Measurements from ENCODE around the gene IL1RAPL1. TPM values are rescaled to one million over a fixed set of nuclear protein-coding genes. Genes with fewer than 3 reads are reported as not detected.

IL1RAPL1 gene
- total RNA-seq, 1 experiment from 2014 or later = not detected

GRCh38 chrX:28638775-28639174, 51.5 kb downstream of the IL1RAPL1 start:
- DNase-seq (ENCODE audit: unreplicated experiment) = no peak
- Mint-ChIP-seq H3K4me1 (ENCODE audit: insufficient read depth, unreplicated experiment) (no peaks in the 10 kb centered on the region), H3K27ac (ENCODE audit: low read depth, unreplicated experiment) (no peak overlapping the region), H3K4me3 (ENCODE audit: unreplicated experiment) (no peak overlapping the region), H3K27me3 (ENCODE audit: insufficient read depth, unreplicated experiment) (no peaks in the 10 kb centered on the region), H3K9me3 (ENCODE audit: unreplicated experiment) (peaks cover 7% of the 10 kb centered on the region), H3K36me3 (ENCODE audit: insufficient read depth, unreplicated experiment) (no peaks in the 10 kb centered on the region)
- POLR2A ChIA-PET = no interaction called here
- TF ChIP-seq CTCF (IDR thresholded peaks at IDR 0.05; ENCODE audit: unreplicated experiment) = no peak
- no TSS peak for BruUV-seq (replicated peaks)
- CTCF ChIA-PET = interaction anchor here (0.6 kb wide), 1 partner anchor 14 kb away, joined by 4 read pairs; no protein-coding TSS in a partner anchor
- intact Hi-C loops (cut with micrococcal nuclease) = no loop called here

GRCh38 chrX:28639451-28639850, 52.2 kb downstream of the IL1RAPL1 start:
- Mint-ChIP-seq H3K27ac (ENCODE audit: low read depth, unreplicated experiment) (no peak overlapping the region), H3K36me3 (ENCODE audit: insufficient read depth, unreplicated experiment) (no peaks in the 10 kb centered on the region), H3K9me3 (ENCODE audit: unreplicated experiment) (peaks cover 7% of the 10 kb centered on the region), H3K27me3 (ENCODE audit: insufficient read depth, unreplicated experiment) (no peaks in the 10 kb centered on the region), H3K4me3 (ENCODE audit: unreplicated experiment) (no peak overlapping the region), H3K4me1 (ENCODE audit: insufficient read depth, unreplicated experiment) (no peaks in the 10 kb centered on the region)
- BruUV-seq (replicated peaks) = no TSS peak
- CTCF ChIA-PET = interaction anchor here (0.6 kb wide), 1 partner anchor 13 kb away, joined by 4 read pairs; no protein-coding TSS in a partner anchor
- POLR2A ChIA-PET = no interaction called here
- intact Hi-C loops (cut with micrococcal nuclease) = no loop called here
- no peak for TF ChIP-seq CTCF (IDR thresholded peaks at IDR 0.05; ENCODE audit: unreplicated experiment)
- DNase-seq (ENCODE audit: unreplicated experiment) = no peak

- no TSS peak for BruUV-seq (replicated peaks)
- intact Hi-C loops (cut with micrococcal nuclease) = no loop called here
- no peaks in the 10 kb centered on the region for H3K36me3 Mint-ChIP-seq (ENCODE audit: insufficient read depth, unreplicated experiment)
- no peaks in the 10 kb centered on the region for H3K4me1 Mint-ChIP-seq (ENCODE audit: insufficient read depth, unreplicated experiment)
- POLR2A ChIA-PET = no interaction called here
- peak; percentile 3 for DNase-seq (ENCODE audit: unreplicated experiment)
- H3K27ac Mint-ChIP-seq (ENCODE audit: low read depth, unreplicated experiment) = no peak overlapping the region
- H3K27me3 Mint-ChIP-seq (ENCODE audit: insufficient read depth, unreplicated experiment) = no peaks in the 10 kb centered on the region
- peaks cover 5% of the 10 kb centered on the region for H3K9me3 Mint-ChIP-seq (ENCODE audit: unreplicated experiment)
- CTCF ChIA-PET = no interaction called here
- no peak for TF ChIP-seq CTCF (IDR thresholded peaks at IDR 0.05; ENCODE audit: unreplicated experiment)
- H3K4me3 Mint-ChIP-seq (ENCODE audit: unreplicated experiment) = no peak overlapping the region
Observed at GRCh38 chrX:28649541-28649940, 62.3 kb downstream of the IL1RAPL1 start.

- no peak for DNase-seq (ENCODE audit: unreplicated experiment)
Observed at GRCh38 chrX:28651186-28651585, 63.9 kb downstream of the IL1RAPL1 start.

More at GRCh38 chrX:28651186-28651585, 63.9 kb downstream of the IL1RAPL1 start:
- TF ChIP-seq CTCF (IDR thresholded peaks at IDR 0.05; ENCODE audit: unreplicated experiment) = no peak
- no peaks in the 10 kb centered on the region for H3K27me3 Mint-ChIP-seq (ENCODE audit: insufficient read depth, unreplicated experiment)
- ChIA-PET POLR2A (no interaction called here), CTCF (no interaction called here)
- no peaks in the 10 kb centered on the region for H3K4me1 Mint-ChIP-seq (ENCODE audit: insufficient read depth, unreplicated experiment)
- no peak overlapping the region for H3K27ac Mint-ChIP-seq (ENCODE audit: low read depth, unreplicated experiment)
- H3K36me3 Mint-ChIP-seq (ENCODE audit: insufficient read depth, unreplicated experiment) = no peaks in the 10 kb centered on the region
- peaks cover 7% of the 10 kb centered on the region for H3K9me3 Mint-ChIP-seq (ENCODE audit: unreplicated experiment)
- H3K4me3 Mint-ChIP-seq (ENCODE audit: unreplicated experiment) = no peak overlapping the region
- BruUV-seq (replicated peaks) = no TSS peak
- intact Hi-C loops (cut with micrococcal nuclease) = no loop called here

Data from MCF 10A (cell line).